ENCODE data around the gene MAPKAPK2. TPM values are rescaled to one million over a fixed set of nuclear protein-coding genes. Genes with fewer than 3 reads are reported as not detected.

The MAPKAPK2 gene
- total RNA-seq, 1 experiment from 2014 or later, result 72.4 TPM

GRCh38 chr1:206664740-206665139 lies 20.0 kb upstream of the MAPKAPK2 start:
- H3K27me3 ChIP-seq (ENCODE audit: control insufficient read depth, insufficient read depth, low read length), result peaks cover 11% of the 10 kb centered on the region; the same call in 1 of the 2 replicates
- ChIA-PET CTCF (interaction anchor here (1.0 to 4.1 kb wide), 7 partner anchors 9 to 318 kb away, joined by 3 to 32 read pairs (median 4); partner anchors contain the start of gene DYRK3), POLR2A (interaction anchor here (1.3 kb wide), 1 partner anchor 30 kb away, joined by 4 read pairs; no protein-coding TSS in a partner anchor)
- H3K9me3 ChIP-seq (ENCODE audit: control insufficient read depth, insufficient read depth, low read depth, low read length), result no peaks in the 10 kb centered on the region
- H3K27ac ChIP-seq (ENCODE audit: low read length), result no peak overlapping the region
- intact Hi-C loops (cut with micrococcal nuclease; ENCODE audit: unreplicated experiment), result loop anchor here (1.0 to 2.0 kb wide), 2 partner anchors 30 to 58 kb away; no protein-coding TSS in a partner anchor
- H3K36me3 ChIP-seq (ENCODE audit: control insufficient read depth, insufficient read depth, low read length), result no peaks in the 10 kb centered on the region
- in situ Hi-C loops (cut with HindIII; ENCODE audit: low pct_unique_long_range_greater_than_20kb, low sequenced_read_pairs), result no loop called here
- TF ChIP-seq REST (IDR thresholded peaks at IDR 0.05; ENCODE audit: insufficient read depth in 1 of 2, low read depth in 2 of 2, low read length in 1 of 2), result no peak
- no peak for TF ChIP-seq CTCF (IDR thresholded peaks at IDR 0.05)
- TF ChIP-seq POLR2AphosphoS5 (IDR thresholded peaks at IDR 0.05; ENCODE audit: low read depth, low read length), result no peak
- TF ChIP-seq SIN3A (IDR thresholded peaks at IDR 0.05; ENCODE audit: borderline replicate concordance, insufficient read depth, low read depth, low read length), result no peak
- TF ChIP-seq TCF7L2 (IDR thresholded peaks at IDR 0.05; ENCODE audit: low read depth, low read length), result no peak
- no peaks in the 10 kb centered on the region for H3K4me1 ChIP-seq (ENCODE audit: control insufficient read depth, insufficient read depth, low read length)
- H3K4me3 ChIP-seq (ENCODE audit: low read depth in 2 of 2, low read length in 2 of 2), result no peak overlapping the region
- no TSS peak for BruUV-seq (replicated peaks)
- DNase-seq (ENCODE audit: low read depth, low spot score), result no peak
- ATAC-seq, result peak; percentile 31; the same call in 1 of the 2 replicates

- CTCF ChIA-PET, result interaction anchor here (0.6 to 4.1 kb wide), 2 partner anchors 32 to 74 kb away, joined by 4 to 32 read pairs; partner anchors contain the start of gene DYRK3
- no peak overlapping the region for H3K4me3 ChIP-seq (ENCODE audit: low read depth in 2 of 2, low read length in 2 of 2)
- intact Hi-C loops (cut with micrococcal nuclease; ENCODE audit: unreplicated experiment) (no loop called here), in situ Hi-C loops (cut with HindIII; ENCODE audit: low pct_unique_long_range_greater_than_20kb, low sequenced_read_pairs) (no loop called here)
- H3K27ac ChIP-seq (ENCODE audit: low read length), result no peak overlapping the region
- DNase-seq (ENCODE audit: low read depth, low spot score) (no peak), ATAC-seq (no peak)
- POLR2A ChIA-PET, result interaction anchor here (0.6 kb wide), 1 partner anchor 39 kb away, joined by 7 read pairs; no protein-coding TSS in a partner anchor
- H3K4me1 ChIP-seq (ENCODE audit: control insufficient read depth, insufficient read depth, low read length), result no peaks in the 10 kb centered on the region
- TF ChIP-seq SIN3A (IDR thresholded peaks at IDR 0.05; ENCODE audit: borderline replicate concordance, insufficient read depth, low read depth, low read length), result no peak
- no peak for TF ChIP-seq TCF7L2 (IDR thresholded peaks at IDR 0.05; ENCODE audit: low read depth, low read length)
- TF ChIP-seq POLR2AphosphoS5 (IDR thresholded peaks at IDR 0.05; ENCODE audit: low read depth, low read length), result no peak
- no peak for TF ChIP-seq CTCF (IDR thresholded peaks at IDR 0.05)
- TF ChIP-seq REST (IDR thresholded peaks at IDR 0.05; ENCODE audit: insufficient read depth in 1 of 2, low read depth in 2 of 2, low read length in 1 of 2), result no peak
- no peaks in the 10 kb centered on the region for H3K9me3 ChIP-seq (ENCODE audit: control insufficient read depth, insufficient read depth, low read depth, low read length)
- H3K27me3 ChIP-seq (ENCODE audit: control insufficient read depth, insufficient read depth, low read length), result peaks cover 11% of the 10 kb centered on the region; the same call in 1 of the 2 replicates
- BruUV-seq (replicated peaks), result no TSS peak
- H3K36me3 ChIP-seq (ENCODE audit: control insufficient read depth, insufficient read depth, low read length), result no peaks in the 10 kb centered on the region
These were observed 18.6 kb upstream of the MAPKAPK2 start for GRCh38 chr1:206666031-206666561.
